ENCODE results near the gene NPAS3. TPM values are rescaled to one million over a fixed set of nuclear protein-coding genes. Genes with fewer than 3 reads are reported as not detected.

NPAS3 gene
- total RNA-seq, 2 experiments from 2014 or later, result not detected

DNA sequence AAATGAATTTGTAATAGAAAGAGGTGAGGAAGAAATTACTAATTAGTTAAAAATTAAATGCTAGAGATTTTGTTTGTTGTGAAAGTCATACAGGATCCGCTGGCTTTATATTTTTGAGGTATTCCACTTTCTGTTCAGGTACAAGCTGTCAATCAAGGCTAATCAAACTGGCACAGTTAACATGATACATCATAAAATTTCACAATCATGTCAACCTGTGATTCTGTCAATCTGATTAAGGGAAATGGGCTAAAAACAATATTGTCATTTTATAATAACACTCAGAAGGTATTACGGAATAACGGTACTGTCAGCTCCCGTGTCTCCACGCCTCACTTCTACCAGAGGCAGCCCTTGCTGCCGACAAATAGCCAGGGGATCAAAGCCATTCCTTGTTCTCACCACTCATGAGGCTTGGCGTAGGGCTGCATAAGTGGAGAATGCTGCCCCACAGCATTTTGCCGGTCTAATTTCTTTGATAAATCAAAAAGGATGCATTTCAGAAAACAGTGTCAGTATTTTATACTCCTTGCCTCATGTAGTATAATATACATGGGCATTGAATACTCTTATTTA lies 352.9 kb downstream of the NPAS3 start:
- Mint-ChIP-seq H3K27ac (no peak overlapping the region), H3K36me3 (ENCODE audit: low read depth) (no peaks in the 10 kb centered on the region), H3K9me3 (ENCODE audit: insufficient read depth) (peaks cover 10% of the 10 kb centered on the region), H3K4me3 (no peak overlapping the region), H3K4me1 (ENCODE audit: low read depth) (no peaks in the 10 kb centered on the region), H3K27me3 (ENCODE audit: low read depth) (no peaks in the 10 kb centered on the region)
- ChIA-PET CTCF (no interaction called here), POLR2A (no interaction called here)
- DNase-seq, result no peak
- ATAC-seq, result no peak

DNA sequence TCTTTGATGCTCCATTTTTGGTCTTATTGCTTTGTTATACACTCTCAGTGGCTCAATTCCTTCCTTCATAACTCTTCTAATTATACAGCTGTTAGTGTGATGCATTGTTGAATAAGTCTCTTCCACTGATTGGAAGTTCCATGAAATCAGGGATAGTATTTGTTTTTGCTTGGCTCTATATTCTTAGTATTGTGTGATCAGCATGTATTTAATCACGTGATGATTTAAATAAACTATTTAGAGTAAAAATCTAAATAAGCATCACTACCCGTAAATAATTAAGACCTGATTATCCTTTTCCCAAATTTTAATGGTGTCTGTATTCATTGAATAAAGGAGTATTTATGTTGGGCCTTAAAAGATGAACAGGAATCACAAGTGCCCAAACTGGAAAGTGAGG lies 355.7 kb downstream of the NPAS3 start:
- POLR2A ChIA-PET, result no interaction called here
- H3K36me3 Mint-ChIP-seq (ENCODE audit: low read depth), result no peaks in the 10 kb centered on the region
- H3K4me1 Mint-ChIP-seq (ENCODE audit: low read depth), result no peaks in the 10 kb centered on the region
- H3K27me3 Mint-ChIP-seq (ENCODE audit: low read depth), result no peaks in the 10 kb centered on the region
- no peak for DNase-seq
- CTCF ChIA-PET, result no interaction called here
- no peak overlapping the region for H3K27ac Mint-ChIP-seq
- ATAC-seq, result no peak
- peaks cover 6% of the 10 kb centered on the region for H3K9me3 Mint-ChIP-seq (ENCODE audit: insufficient read depth)
- no peak overlapping the region for H3K4me3 Mint-ChIP-seq

DNA sequence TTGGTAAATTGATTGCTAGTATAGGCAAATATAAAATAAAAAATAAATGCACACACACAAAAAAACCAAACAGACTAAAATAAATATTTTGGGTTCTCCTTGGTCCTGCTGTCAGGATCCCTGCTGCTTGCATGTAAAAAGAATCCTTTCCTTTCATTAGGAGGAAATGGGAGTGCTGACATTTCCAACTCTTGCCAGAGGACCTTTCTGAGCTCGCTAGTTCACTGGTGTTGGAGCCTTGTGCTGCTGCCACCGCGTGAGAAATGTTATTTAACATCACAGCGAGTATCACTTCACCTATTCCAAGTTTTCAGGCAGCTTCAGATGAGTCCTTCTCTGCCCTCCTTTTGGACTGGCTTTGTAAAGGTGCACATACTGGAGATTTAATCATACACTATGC lies 358.9 kb downstream of the NPAS3 start:
- no peaks in the 10 kb centered on the region for H3K36me3 Mint-ChIP-seq (ENCODE audit: low read depth)
- no peaks in the 10 kb centered on the region for H3K27me3 Mint-ChIP-seq (ENCODE audit: low read depth)
- H3K4me1 Mint-ChIP-seq (ENCODE audit: low read depth), result no peaks in the 10 kb centered on the region
- no peak for ATAC-seq
- ChIA-PET CTCF (no interaction called here), POLR2A (no interaction called here)
- peaks cover 6% of the 10 kb centered on the region for H3K9me3 Mint-ChIP-seq (ENCODE audit: insufficient read depth)
- DNase-seq, result no peak
- no peak overlapping the region for H3K4me3 Mint-ChIP-seq
- no peak overlapping the region for H3K27ac Mint-ChIP-seq

DNA sequence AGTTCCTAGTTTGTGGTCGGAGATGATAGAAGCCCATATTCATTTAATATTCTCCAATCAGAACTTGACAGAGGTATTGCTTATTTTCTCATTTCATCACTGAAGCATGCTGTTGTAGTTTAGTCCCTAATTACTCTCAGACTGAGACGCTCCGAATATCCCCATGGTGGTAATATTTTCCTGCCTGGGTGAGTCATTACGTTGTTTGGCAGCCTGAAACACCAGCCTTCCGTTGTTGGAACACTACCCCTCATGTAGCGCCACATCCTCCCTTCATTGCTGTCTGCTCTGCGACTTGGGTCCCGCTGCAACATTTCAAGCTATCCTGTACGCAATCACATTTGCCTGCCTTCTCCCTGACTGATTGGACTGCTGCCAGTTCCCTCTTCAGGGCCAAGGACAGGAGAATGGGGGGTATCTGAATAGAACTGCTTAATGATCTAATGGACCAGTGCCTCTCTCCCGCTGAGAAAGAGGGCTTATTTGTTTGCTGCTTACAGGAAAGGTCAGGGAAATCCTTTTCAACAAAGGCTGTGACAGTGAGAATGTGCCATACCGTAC lies 369.1 kb downstream of the NPAS3 start:
- no peak for DNase-seq
- Mint-ChIP-seq H3K27me3 (ENCODE audit: low read depth) (no peaks in the 10 kb centered on the region), H3K4me3 (no peak overlapping the region), H3K27ac (no peak overlapping the region), H3K9me3 (ENCODE audit: insufficient read depth) (no peaks in the 10 kb centered on the region), H3K4me1 (ENCODE audit: low read depth) (no peaks in the 10 kb centered on the region), H3K36me3 (ENCODE audit: low read depth) (no peaks in the 10 kb centered on the region)
- ChIA-PET POLR2A (no interaction called here), CTCF (no interaction called here)
- ATAC-seq, result no peak

DNA sequence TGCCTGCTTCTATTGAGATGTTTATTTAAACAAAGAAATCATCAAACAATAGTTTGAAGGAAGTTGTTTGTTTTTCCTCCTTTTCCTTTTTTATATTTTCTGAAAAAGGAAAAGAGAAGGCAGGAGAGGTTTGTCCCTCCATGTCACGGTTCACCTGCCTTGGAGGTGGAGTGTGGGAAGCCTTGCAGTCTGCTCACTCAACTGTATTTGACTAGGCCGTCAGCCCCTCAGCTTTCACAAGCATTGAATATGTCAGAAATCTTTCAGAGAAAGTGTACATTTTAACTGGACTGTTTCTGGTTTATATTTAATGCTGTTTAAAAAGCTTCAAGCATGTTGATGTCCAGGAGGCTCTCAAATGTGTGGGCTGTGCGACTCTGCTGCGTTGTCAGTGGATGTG lies 370.4 kb downstream of the NPAS3 start:
- Mint-ChIP-seq H3K27ac (no peak overlapping the region), H3K4me1 (ENCODE audit: low read depth) (no peaks in the 10 kb centered on the region), H3K36me3 (ENCODE audit: low read depth) (no peaks in the 10 kb centered on the region), H3K27me3 (ENCODE audit: low read depth) (no peaks in the 10 kb centered on the region), H3K9me3 (ENCODE audit: insufficient read depth) (no peaks in the 10 kb centered on the region), H3K4me3 (no peak overlapping the region)
- ChIA-PET CTCF (no interaction called here), POLR2A (no interaction called here)
- no peak for DNase-seq
- ATAC-seq, result no peak

DNA sequence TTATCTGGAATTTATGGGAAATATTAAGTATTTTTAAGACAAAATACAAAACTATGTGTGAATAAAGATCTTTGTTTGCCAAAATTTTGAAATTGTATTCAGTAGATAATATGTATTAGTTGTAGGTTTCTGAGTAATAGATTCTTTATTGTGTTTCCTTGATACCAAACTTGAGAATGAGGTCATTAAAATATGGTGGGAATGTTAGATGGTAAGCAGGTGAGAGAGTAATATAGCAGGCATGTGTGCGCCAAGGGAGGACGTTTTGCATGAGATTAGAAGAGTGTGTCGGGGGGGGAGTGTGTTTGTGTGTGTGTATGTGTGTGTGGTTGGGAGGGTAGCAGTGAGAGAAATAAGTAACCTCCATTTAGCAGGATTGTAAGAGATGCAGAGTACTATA lies 376.5 kb downstream of the NPAS3 start:
- ATAC-seq (no peak), DNase-seq (no peak)
- Mint-ChIP-seq H3K9me3 (ENCODE audit: insufficient read depth) (no peaks in the 10 kb centered on the region), H3K27me3 (ENCODE audit: low read depth) (no peaks in the 10 kb centered on the region), H3K27ac (no peak overlapping the region), H3K4me3 (no peak overlapping the region), H3K36me3 (ENCODE audit: low read depth) (no peaks in the 10 kb centered on the region), H3K4me1 (ENCODE audit: low read depth) (no peaks in the 10 kb centered on the region)
- ChIA-PET CTCF (no interaction called here), POLR2A (no interaction called here)

DNA sequence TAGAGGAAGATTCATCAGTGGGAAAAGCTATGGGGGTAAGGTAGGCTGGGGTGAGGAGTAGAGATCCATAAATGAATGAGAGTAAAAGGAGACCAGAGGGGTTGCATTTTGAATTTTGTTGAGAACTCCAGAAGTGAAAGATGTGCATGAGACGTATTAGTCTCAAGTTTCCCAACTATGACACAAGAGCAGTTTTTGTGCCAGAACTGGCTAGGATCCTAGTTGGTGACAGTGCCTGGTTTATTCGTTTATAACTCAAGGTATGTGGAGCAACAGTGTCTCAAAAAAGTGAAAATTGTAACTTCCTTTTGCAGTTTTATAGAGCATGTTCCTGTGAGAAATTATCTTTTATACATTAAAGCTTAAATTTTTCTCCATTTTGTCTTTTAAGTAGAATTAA lies 377.0 kb downstream of the NPAS3 start:
- Mint-ChIP-seq H3K27me3 (ENCODE audit: low read depth) (no peaks in the 10 kb centered on the region), H3K27ac (no peak overlapping the region), H3K36me3 (ENCODE audit: low read depth) (no peaks in the 10 kb centered on the region), H3K9me3 (ENCODE audit: insufficient read depth) (no peaks in the 10 kb centered on the region), H3K4me1 (ENCODE audit: low read depth) (no peaks in the 10 kb centered on the region), H3K4me3 (no peak overlapping the region)
- POLR2A ChIA-PET, result no interaction called here
- ATAC-seq (no peak), DNase-seq (no peak)
- CTCF ChIA-PET, result no interaction called here

DNA sequence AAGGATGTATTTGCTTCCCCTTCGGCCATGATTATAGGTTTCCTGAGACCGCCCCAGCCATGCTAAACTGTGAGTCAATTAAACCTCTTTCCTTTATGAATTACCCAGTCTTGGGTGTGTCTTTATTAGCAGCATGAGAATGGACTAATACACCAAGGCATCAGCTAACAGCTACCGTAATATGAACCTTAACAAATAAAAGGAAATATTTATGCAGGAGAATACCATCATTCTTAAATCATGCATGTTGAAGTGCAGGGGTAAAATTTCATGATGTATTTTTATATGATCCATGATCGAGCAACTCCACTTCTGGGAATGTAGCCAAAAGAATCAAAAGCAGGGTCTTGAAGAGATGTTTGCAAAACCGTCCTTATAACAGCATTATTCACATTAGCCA lies 379.0 kb downstream of the NPAS3 start:
- Mint-ChIP-seq H3K36me3 (ENCODE audit: low read depth) (no peaks in the 10 kb centered on the region), H3K27me3 (ENCODE audit: low read depth) (no peaks in the 10 kb centered on the region), H3K4me1 (ENCODE audit: low read depth) (no peaks in the 10 kb centered on the region), H3K27ac (no peak overlapping the region), H3K9me3 (ENCODE audit: insufficient read depth) (no peaks in the 10 kb centered on the region), H3K4me3 (no peak overlapping the region)
- DNase-seq (no peak), ATAC-seq (no peak)
- ChIA-PET POLR2A (no interaction called here), CTCF (no interaction called here)

DNA sequence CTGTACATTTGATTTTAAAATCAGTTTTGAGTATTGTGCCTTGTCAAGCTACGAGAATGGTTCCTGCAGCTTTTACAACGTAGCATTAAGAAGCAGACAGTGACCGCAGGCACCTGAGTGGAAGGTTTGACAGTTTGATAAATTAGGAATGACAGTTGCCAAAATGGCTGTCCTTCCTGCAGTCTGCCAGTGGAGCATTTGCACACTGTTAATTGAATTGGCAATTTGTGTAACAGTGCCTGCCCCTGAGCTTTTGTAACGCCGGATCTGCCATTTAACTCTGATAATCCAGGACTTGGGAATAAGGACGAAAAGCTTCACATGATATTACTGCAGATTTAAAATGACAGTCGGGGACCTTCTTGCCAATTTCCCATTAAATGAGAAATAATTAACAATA lies 385.3 kb downstream of the NPAS3 start:
- no peak overlapping the region for H3K4me3 Mint-ChIP-seq
- no peak for ATAC-seq
- no peaks in the 10 kb centered on the region for H3K36me3 Mint-ChIP-seq (ENCODE audit: low read depth)
- no peaks in the 10 kb centered on the region for H3K27me3 Mint-ChIP-seq (ENCODE audit: low read depth)
- no peak overlapping the region for H3K27ac Mint-ChIP-seq
- no peaks in the 10 kb centered on the region for H3K4me1 Mint-ChIP-seq (ENCODE audit: low read depth)
- no peaks in the 10 kb centered on the region for H3K9me3 Mint-ChIP-seq (ENCODE audit: insufficient read depth)
- CTCF ChIA-PET, result no interaction called here
- POLR2A ChIA-PET, result no interaction called here
- DNase-seq, result no peak

DNA sequence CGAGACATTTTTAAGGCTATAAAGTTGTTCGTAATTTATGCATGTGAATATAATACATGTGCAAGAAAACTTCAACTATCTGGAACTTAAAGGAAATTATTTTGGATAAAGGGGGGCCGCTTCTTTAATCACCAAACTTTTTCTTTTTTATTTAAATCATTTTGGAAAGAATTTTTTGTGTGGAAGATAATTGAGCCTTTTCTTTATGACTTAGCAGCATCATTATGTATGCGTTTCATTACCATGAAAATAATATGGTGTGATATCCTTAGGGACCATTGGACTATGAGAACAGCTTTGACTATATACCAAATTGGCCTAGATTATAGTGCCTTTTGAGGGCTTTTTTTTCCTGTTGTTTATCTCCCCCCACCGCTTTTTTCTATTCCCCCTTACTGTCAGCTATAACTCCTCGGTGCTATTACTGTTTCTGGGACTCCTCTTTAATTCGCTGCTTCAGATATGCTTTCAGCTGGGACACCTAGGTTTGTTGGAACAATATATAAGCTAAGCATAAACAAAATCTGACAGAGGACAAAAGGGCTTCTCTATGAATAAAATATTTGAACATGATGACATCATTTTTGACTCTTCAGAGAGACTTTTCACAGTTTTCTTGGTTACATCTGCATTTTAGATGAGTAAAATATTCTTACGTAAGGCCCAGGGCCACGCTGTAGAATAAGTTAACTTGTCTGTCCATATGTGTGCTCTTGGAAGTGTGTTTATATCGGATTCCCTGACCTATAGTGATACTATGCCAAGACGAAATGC lies 392.7 kb downstream of the NPAS3 start:
- ATAC-seq, result no peak
- no peaks in the 10 kb centered on the region for H3K4me1 Mint-ChIP-seq (ENCODE audit: low read depth)
- POLR2A ChIA-PET, result no interaction called here
- H3K27ac Mint-ChIP-seq, result no peak overlapping the region
- no peaks in the 10 kb centered on the region for H3K9me3 Mint-ChIP-seq (ENCODE audit: insufficient read depth)
- H3K27me3 Mint-ChIP-seq (ENCODE audit: low read depth), result no peaks in the 10 kb centered on the region
- H3K4me3 Mint-ChIP-seq, result no peak overlapping the region
- DNase-seq, result no peak
- CTCF ChIA-PET, result no interaction called here
- no peaks in the 10 kb centered on the region for H3K36me3 Mint-ChIP-seq (ENCODE audit: low read depth)

DNA sequence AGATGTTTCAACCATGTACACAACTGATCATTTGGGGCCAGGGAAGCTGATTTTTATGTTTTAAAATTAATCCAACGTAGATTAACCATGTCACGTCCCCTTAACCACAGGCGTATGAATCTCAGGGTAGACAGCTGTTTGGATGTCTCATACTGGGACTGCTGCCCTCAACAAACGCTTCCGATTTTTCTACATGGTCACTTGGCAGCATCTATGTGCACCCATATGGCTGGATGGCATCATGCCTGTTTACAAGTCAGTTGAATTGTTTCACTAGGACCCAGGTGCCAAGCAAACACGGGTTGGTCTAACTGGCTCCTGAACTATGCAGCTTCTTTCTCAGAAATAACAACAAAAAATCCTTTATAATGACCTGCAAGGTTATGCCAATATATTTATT lies 393.8 kb downstream of the NPAS3 start:
- Mint-ChIP-seq H3K27ac (no peak overlapping the region), H3K4me1 (ENCODE audit: low read depth) (no peaks in the 10 kb centered on the region), H3K36me3 (ENCODE audit: low read depth) (no peaks in the 10 kb centered on the region), H3K27me3 (ENCODE audit: low read depth) (no peaks in the 10 kb centered on the region), H3K9me3 (ENCODE audit: insufficient read depth) (no peaks in the 10 kb centered on the region), H3K4me3 (no peak overlapping the region)
- ChIA-PET CTCF (no interaction called here), POLR2A (no interaction called here)
- no peak for DNase-seq
- no peak for ATAC-seq

DNA sequence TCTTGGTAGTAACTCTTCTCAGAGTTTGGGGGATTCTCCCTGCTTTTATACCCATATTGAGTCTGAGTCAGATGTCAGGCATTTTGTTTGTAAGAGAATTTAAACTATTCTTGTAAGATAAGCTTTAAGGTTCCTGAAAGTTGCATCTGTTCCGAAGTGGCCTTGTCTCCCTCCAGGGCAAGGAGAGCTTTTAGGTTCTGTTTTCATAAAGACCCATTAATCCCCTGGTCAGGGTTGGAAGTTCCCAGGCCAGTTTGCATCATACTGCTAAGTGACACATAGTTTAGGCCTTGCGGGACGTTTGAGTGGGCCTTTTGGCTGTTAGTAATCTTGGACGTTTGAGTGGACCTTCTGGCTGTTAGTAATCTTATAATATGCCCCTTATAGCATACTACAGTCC lies 396.7 kb downstream of the NPAS3 start:
- no peaks in the 10 kb centered on the region for H3K9me3 Mint-ChIP-seq (ENCODE audit: insufficient read depth)
- no peak for DNase-seq
- H3K36me3 Mint-ChIP-seq (ENCODE audit: low read depth), result no peaks in the 10 kb centered on the region
- H3K27ac Mint-ChIP-seq, result no peak overlapping the region
- no peak overlapping the region for H3K4me3 Mint-ChIP-seq
- no peaks in the 10 kb centered on the region for H3K4me1 Mint-ChIP-seq (ENCODE audit: low read depth)
- ATAC-seq, result no peak
- CTCF ChIA-PET, result no interaction called here
- no peaks in the 10 kb centered on the region for H3K27me3 Mint-ChIP-seq (ENCODE audit: low read depth)
- POLR2A ChIA-PET, result no interaction called here

Data from activated CD8-positive, alpha-beta T cell treated with anti-CD3 and anti-CD28 coated beads, Interleukin-2, amount 10 ng/mL, durations not matched to agents 7 days and 5 days (primary cell).